ENCODE data around the gene ARL8B. TPM values are rescaled to one million over a fixed set of nuclear protein-coding genes. Genes with fewer than 3 reads are reported as not detected.

ARL8B gene
- total and polyA plus RNA-seq, 10 of the 15 experiments (the other 5 are each of a cell fraction or from before 2014, with no cell fraction given), result 22.0 to 80.6 (median 43.7) TPM

- TF ChIP-seq TAF1 (IDR thresholded peaks at IDR 0.05; ENCODE audit: borderline replicate concordance, low read depth, low read length) (no peak), ETV6 (conservative IDR thresholded peaks at IDR 0.05 in 1 of 2, IDR thresholded peaks at IDR 0.05 in 1 of 2; ENCODE audit: borderline replicate concordance in 1 of 2, low read depth in 1 of 2) (no peak), TCF12 (IDR thresholded peaks at IDR 0.05; ENCODE audit: low read depth, low read length) (no peak), IRF4 (IDR thresholded peaks at IDR 0.05; ENCODE audit: low read depth, low read length) (peak; percentile 87), CUX1 (IDR thresholded peaks at IDR 0.05; ENCODE audit: insufficient replicate concordance, low read depth, low read length) (no peak), KLF5 (IDR thresholded peaks at IDR 0.05; ENCODE audit: partially characterized antibody) (no peak), MAX (IDR thresholded peaks at IDR 0.05; ENCODE audit: low read depth, low read length) (no peak), MTA3 (IDR thresholded peaks at IDR 0.05; ENCODE audit: borderline replicate concordance, low read length) (peak; percentile 41), STAT1 (conservative IDR thresholded peaks at IDR 0.05) (no peak), RELA (IDR thresholded peaks at IDR 0.05; ENCODE audit: borderline replicate concordance, partially characterized antibody) (no peak), SIX5 (IDR thresholded peaks at IDR 0.05; ENCODE audit: low read depth, low read length, severe bottlenecking) (no peak), RELB (IDR thresholded peaks at IDR 0.05; ENCODE audit: low read depth) (0 out of 2 replicates have a peak, but pooled peaks have one; percentile 49), NR2C1 (IDR thresholded peaks at IDR 0.05) (no peak), HCFC1 (IDR thresholded peaks at IDR 0.05; ENCODE audit: low read length) (no peak), PAX5 (IDR thresholded peaks at IDR 0.05; ENCODE audit: borderline replicate concordance, low read depth, low read length) (no peak), POLR2A (IDR thresholded peaks at IDR 0.05; ENCODE audit: low read depth, low read length) (no peak), ATF7 (IDR thresholded peaks at IDR 0.05; ENCODE audit: low read depth) (peak; percentile 97), KDM1A (IDR thresholded peaks at IDR 0.05; ENCODE audit: borderline replicate concordance) (no peak), POLR2AphosphoS5 (IDR thresholded peaks at IDR 0.05; ENCODE audit: low read length) (no peak), CREM (IDR thresholded peaks at IDR 0.05; ENCODE audit: low read depth) (peak; percentile 61; the same call in 1 of the 2 replicates), SKIL (IDR thresholded peaks at IDR 0.05; ENCODE audit: low read depth, poor library complexity, severe bottlenecking) (peak; percentile 58), CHD1 (IDR thresholded peaks at IDR 0.05; ENCODE audit: low read depth, low read length) (no peak)
Measured at GRCh38 chr3:5197470-5198312, 75.6 kb downstream of the ARL8B start (continued).

All from GM12878 (cell line).